HepG2 (cell line): ENCODE results near the gene WASHC2C. TPM values are rescaled to one million over a fixed set of nuclear protein-coding genes. Genes with fewer than 3 reads are reported as not detected.

ENCODE experiments used
- CEBPG ChIP-seq: IDR thresholded peaks from 2 replicates; pipeline ENCODE4 v1.6.1; 2016
- FOXO1 ChIP-seq: sonication (generic); formaldehyde crosslinking; IDR thresholded peaks from 2 replicates; pipeline ENCODE4 v1.4.0; 2020; ENCODE audit warnings: missing genetic modification reagents
- HIVEP1 ChIP-seq: sonication (generic); formaldehyde crosslinking; IDR thresholded peaks from 2 replicates; pipeline ENCODE4 v1.4.0; 2020; ENCODE audit warnings: mild to moderate bottlenecking, missing genetic modification reagents
- MEIS1 ChIP-seq: sonication (generic); formaldehyde crosslinking; IDR thresholded peaks from 2 replicates; pipeline ENCODE4 v1.9.0; 2021; ENCODE audit warnings: mild to moderate bottlenecking, missing genetic modification reagents, moderate library complexity, borderline replicate concordance
- NFIC ChIP-seq: IDR thresholded peaks from 2 replicates; pipeline ENCODE4 v1.6.1; 2012; ENCODE audit warnings: mild to moderate bottlenecking, low read length, inconsistent platforms
- SPEN ChIP-seq: sonication (generic); formaldehyde crosslinking; IDR thresholded peaks from 2 replicates; pipeline ENCODE4 v1.5.1; 2020; ENCODE audit warnings: low read depth, mild to moderate bottlenecking, missing genetic modification reagents
- ZNF230 ChIP-seq: sonication (generic); formaldehyde crosslinking; IDR thresholded peaks from 2 replicates; pipeline ENCODE4 v1.4.0; 2020; ENCODE audit warnings: mild to moderate bottlenecking, missing genetic modification reagents
- ZNF276 ChIP-seq: sonication (generic); formaldehyde crosslinking; IDR thresholded peaks from 2 replicates; pipeline ENCODE4 v1.4.0; 2020; ENCODE audit warnings: mild to moderate bottlenecking, low read depth, missing genetic modification reagents
- ZNF317 ChIP-seq: sonication (generic); formaldehyde crosslinking; IDR thresholded peaks from 2 replicates; pipeline ENCODE4 v1.5.0; 2020; ENCODE audit warnings: mild to moderate bottlenecking, missing genetic modification reagents
- ZNF546 ChIP-seq: sonication (generic); formaldehyde crosslinking; conservative IDR thresholded peaks from 2 replicates; pipeline ENCODE4 v1.8.1; 2023; ENCODE audit warnings: mild to moderate bottlenecking, missing genetic modification reagents
- ZNF614 ChIP-seq: IDR thresholded peaks from 2 replicates; pipeline ENCODE4 v1.6.1; 2018; ENCODE audit warnings: missing biosample characterization, missing genetic modification reagents, inconsistent platforms, borderline replicate concordance
- ZNF691 ChIP-seq: sonication (generic); formaldehyde crosslinking; IDR thresholded peaks from 2 replicates; pipeline ENCODE4 v1.4.0; 2020; ENCODE audit warnings: missing genetic modification reagents, low read depth, mild to moderate bottlenecking, borderline replicate concordance
- ZNF772 ChIP-seq: sonication (generic); formaldehyde crosslinking; IDR thresholded peaks from 2 replicates; pipeline ENCODE4 v1.5.0; 2020; ENCODE audit warnings: mild to moderate bottlenecking, missing genetic modification reagents
- polyA plus RNA-seq, 8 experiments: library from polyadenylated mRNA; depleted of rRNA in 3 of 8; stranded (reverse) in 7 of 8; unstranded in 1 of 8; fragments of >200 nt; fragmentation: Illumina TruSeq in 4 of 8; extraction: Trizol in 4 of 8; gene quantifications; 2 replicates each; pipeline versions ENCODE4 v1.2.1 to v1.2.3, GENCODE V29; 2011 to 2016; ENCODE audit warnings: low read depth in 4 of 8, missing spikeins in 1 of 8, mixed read lengths in 1 of 8; ENCODE audit not compliant: insufficient read depth in 1 of 8
- total RNA-seq, 5 experiments: library from RNA; depleted of rRNA; stranded (reverse); fragments of >200 nt; fragmentation: Illumina TruSeq; extraction: Trizol; gene quantifications; 2 replicates each; pipeline ENCODE4 v1.2.3, GENCODE V29; 2016; ENCODE audit warnings: low read depth in 1 of 5
- TF ChIP-seq, protein P1 (sequence below): sonication (generic); formaldehyde crosslinking; IDR thresholded peaks from 2 replicates; pipeline ENCODE4 v1.4.0; 2020; ENCODE audit warnings: mild to moderate bottlenecking, missing genetic modification reagents
- TF ChIP-seq, protein P2 (sequence below): sonication (generic); formaldehyde crosslinking; conservative IDR thresholded peaks from 2 replicates; pipeline ENCODE4 v1.4.0; 2020; ENCODE audit warnings: missing genetic modification reagents
- TF ChIP-seq, protein P3 (sequence below): sonication (generic); formaldehyde crosslinking; IDR thresholded peaks from 2 replicates; pipeline ENCODE4 v1.8.1; 2022; ENCODE audit warnings: mild to moderate bottlenecking, missing genetic modification reagents
- TF ChIP-seq, protein P4 (sequence below): IDR thresholded peaks from 2 replicates; pipeline ENCODE4 v1.6.1; 2016; ENCODE audit warnings: missing genetic modification reagents, missing compliant biosample characterization

WASHC2C gene
- total and polyA plus RNA-seq, 2 of the 13 experiments (the other 11 are each of a cell fraction or from before 2014, with no cell fraction given), result 17.8 to 20.8 TPM

- TF ChIP-seq, protein P1, sequence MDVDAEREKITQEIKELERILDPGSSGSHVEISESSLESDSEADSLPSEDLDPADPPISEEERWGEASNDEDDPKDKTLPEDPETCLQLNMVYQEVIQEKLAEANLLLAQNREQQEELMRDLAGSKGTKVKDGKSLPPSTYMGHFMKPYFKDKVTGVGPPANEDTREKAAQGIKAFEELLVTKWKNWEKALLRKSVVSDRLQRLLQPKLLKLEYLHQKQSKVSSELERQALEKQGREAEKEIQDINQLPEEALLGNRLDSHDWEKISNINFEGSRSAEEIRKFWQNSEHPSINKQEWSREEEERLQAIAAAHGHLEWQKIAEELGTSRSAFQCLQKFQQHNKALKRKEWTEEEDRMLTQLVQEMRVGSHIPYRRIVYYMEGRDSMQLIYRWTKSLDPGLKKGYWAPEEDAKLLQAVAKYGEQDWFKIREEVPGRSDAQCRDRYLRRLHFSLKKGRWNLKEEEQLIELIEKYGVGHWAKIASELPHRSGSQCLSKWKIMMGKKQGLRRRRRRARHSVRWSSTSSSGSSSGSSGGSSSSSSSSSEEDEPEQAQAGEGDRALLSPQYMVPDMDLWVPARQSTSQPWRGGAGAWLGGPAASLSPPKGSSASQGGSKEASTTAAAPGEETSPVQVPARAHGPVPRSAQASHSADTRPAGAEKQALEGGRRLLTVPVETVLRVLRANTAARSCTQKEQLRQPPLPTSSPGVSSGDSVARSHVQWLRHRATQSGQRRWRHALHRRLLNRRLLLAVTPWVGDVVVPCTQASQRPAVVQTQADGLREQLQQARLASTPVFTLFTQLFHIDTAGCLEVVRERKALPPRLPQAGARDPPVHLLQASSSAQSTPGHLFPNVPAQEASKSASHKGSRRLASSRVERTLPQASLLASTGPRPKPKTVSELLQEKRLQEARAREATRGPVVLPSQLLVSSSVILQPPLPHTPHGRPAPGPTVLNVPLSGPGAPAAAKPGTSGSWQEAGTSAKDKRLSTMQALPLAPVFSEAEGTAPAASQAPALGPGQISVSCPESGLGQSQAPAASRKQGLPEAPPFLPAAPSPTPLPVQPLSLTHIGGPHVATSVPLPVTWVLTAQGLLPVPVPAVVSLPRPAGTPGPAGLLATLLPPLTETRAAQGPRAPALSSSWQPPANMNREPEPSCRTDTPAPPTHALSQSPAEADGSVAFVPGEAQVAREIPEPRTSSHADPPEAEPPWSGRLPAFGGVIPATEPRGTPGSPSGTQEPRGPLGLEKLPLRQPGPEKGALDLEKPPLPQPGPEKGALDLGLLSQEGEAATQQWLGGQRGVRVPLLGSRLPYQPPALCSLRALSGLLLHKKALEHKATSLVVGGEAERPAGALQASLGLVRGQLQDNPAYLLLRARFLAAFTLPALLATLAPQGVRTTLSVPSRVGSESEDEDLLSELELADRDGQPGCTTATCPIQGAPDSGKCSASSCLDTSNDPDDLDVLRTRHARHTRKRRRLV (CRISPR knock-in tag), result peak; percentile 57; the same call in 1 of the 2 replicates
- TF ChIP-seq, protein P2, sequence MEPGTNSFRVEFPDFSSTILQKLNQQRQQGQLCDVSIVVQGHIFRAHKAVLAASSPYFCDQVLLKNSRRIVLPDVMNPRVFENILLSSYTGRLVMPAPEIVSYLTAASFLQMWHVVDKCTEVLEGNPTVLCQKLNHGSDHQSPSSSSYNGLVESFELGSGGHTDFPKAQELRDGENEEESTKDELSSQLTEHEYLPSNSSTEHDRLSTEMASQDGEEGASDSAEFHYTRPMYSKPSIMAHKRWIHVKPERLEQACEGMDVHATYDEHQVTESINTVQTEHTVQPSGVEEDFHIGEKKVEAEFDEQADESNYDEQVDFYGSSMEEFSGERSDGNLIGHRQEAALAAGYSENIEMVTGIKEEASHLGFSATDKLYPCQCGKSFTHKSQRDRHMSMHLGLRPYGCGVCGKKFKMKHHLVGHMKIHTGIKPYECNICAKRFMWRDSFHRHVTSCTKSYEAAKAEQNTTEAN (CRISPR knock-in tag), result 0 out of 2 replicates have a peak, but pooled peaks have one; percentile 32
- TF ChIP-seq ZNF614 (CRISPR knock-in tag) (peak; percentile 66; the same call in 1 of the 2 replicates), ZNF276 (CRISPR knock-in tag) (peak; percentile 46; the same call in 1 of the 2 replicates), NFIC (peak; percentile 91), ZNF230 (CRISPR knock-in tag) (peak; percentile 85), HIVEP1 (CRISPR knock-in tag) (0 out of 2 replicates have a peak, but pooled peaks have one; percentile 46), CEBPG (CRISPR knock-in tag) (0 out of 2 replicates have a peak, but pooled peaks have one; percentile 20), FOXO1 (CRISPR knock-in tag) (peak; percentile 51; the same call in 1 of the 2 replicates), MEIS1 (peak; percentile 63; the same call in 1 of the 2 replicates), SPEN (peak; percentile 81), ZNF772 (CRISPR knock-in tag) (peak; percentile 59; the same call in 1 of the 2 replicates), ZNF317 (peak; percentile 43; the same call in 1 of the 2 replicates), ZNF691 (CRISPR knock-in tag) (0 out of 2 replicates have a peak, but pooled peaks have one; percentile 45), ZNF546 (CRISPR knock-in tag) (peak; percentile 49; the same call in 1 of the 2 replicates)
- TF ChIP-seq, protein P3, sequence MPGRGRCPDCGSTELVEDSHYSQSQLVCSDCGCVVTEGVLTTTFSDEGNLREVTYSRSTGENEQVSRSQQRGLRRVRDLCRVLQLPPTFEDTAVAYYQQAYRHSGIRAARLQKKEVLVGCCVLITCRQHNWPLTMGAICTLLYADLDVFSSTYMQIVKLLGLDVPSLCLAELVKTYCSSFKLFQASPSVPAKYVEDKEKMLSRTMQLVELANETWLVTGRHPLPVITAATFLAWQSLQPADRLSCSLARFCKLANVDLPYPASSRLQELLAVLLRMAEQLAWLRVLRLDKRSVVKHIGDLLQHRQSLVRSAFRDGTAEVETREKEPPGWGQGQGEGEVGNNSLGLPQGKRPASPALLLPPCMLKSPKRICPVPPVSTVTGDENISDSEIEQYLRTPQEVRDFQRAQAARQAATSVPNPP (CRISPR knock-in tag), result peak; percentile 82
- TF ChIP-seq, protein P4, sequence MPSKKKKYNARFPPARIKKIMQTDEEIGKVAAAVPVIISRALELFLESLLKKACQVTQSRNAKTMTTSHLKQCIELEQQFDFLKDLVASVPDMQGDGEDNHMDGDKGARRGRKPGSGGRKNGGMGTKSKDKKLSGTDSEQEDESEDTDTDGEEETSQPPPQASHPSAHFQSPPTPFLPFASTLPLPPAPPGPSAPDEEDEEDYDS (CRISPR knock-in tag), result peak; percentile 54; the same call in 1 of the 2 replicates
These were observed at the start of gene WASHC2C (continued) for GRCh38 chr10:45726703-45727420.
